ENCODE results near the gene SCFD1.

SCFD1 gene

GRCh38 chr14:30751646-30752416, 129.7 kb downstream of the SCFD1 start:
- POLR2A ChIA-PET, result no interaction called here
- CTCF ChIA-PET, result no interaction called here
- no peak for TF ChIP-seq ZNF384 (IDR thresholded peaks at IDR 0.05)
- TF ChIP-seq SP1 (IDR thresholded peaks at IDR 0.05), result no peak
- DNase-seq (ENCODE audit: extremely low spot score), result no peak

DNA sequence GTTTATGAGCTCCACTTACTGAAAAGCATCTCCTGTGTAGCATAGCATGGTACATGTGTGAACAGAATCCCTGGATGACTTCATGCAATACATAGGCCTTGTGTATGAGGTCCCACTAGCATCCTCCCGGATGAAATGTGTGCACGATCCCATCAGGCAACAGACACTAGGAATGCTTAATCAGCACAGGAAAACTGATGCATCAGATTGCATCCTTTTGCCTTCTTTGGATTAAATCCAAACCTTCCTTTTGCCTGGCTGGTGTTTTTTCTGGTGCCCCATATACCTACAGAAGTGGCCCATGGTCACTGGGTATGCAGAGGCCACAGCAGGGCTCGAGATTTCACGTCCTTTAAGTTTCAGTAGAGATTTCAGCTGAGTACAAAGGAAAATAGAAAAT, 131.3 kb downstream of the SCFD1 start:
- TF ChIP-seq PKNOX1 (IDR thresholded peaks at IDR 0.05), result no peak
- TF ChIP-seq NFRKB (IDR thresholded peaks at IDR 0.05), result no peak
- TF ChIP-seq FOXA1 (IDR thresholded peaks at IDR 0.05), result no peak
- ChIA-PET POLR2A (no interaction called here), CTCF (no interaction called here)
- no peak for DNase-seq (ENCODE audit: extremely low spot score)

DNA sequence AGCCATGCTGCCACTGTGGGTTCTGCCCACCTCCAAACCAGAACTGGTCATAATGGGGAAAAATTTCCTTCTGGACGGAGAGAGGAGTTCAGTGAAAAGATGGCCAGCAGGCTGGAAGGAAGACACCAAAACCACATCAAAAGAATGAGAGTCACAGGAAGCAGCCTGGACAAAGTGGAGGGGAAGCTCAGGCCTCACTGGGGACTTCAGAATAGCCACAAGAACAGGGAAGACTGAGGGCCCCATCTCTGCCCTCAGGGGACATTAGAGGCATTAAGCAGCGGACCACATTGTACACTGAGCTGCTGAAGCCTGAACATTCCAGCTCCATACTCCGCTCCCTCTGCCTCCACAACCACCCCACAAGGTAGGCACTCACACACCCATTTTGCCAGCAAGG, 132.7 kb downstream of the SCFD1 start:
- TF ChIP-seq HDGF (IDR thresholded peaks at IDR 0.05; ENCODE audit: borderline replicate concordance), result no peak
- no peak for TF ChIP-seq CTBP1 (IDR thresholded peaks at IDR 0.05; ENCODE audit: borderline replicate concordance)
- no peak for TF ChIP-seq FOXM1 (IDR thresholded peaks at IDR 0.05; ENCODE audit: borderline replicate concordance)
- no peak for TF ChIP-seq NFRKB (IDR thresholded peaks at IDR 0.05)
- TF ChIP-seq ELF4 (IDR thresholded peaks at IDR 0.05), result no peak
- no peak for TF ChIP-seq ARNT (IDR thresholded peaks at IDR 0.05)
- no peak for TF ChIP-seq PKNOX1 (IDR thresholded peaks at IDR 0.05)
- no peak for TF ChIP-seq ZNF384 (IDR thresholded peaks at IDR 0.05)
- TF ChIP-seq L3MBTL2 (conservative IDR thresholded peaks at IDR 0.05), result no peak
- no peak for TF ChIP-seq BHLHE40 (IDR thresholded peaks at IDR 0.05; ENCODE audit: borderline replicate concordance)
- TF ChIP-seq FOXK2 (IDR thresholded peaks at IDR 0.05), result no peak
- TF ChIP-seq FOXA1 (IDR thresholded peaks at IDR 0.05), result no peak
- TF ChIP-seq SUZ12 (IDR thresholded peaks at IDR 0.05), result no peak
- TF ChIP-seq SP1 (IDR thresholded peaks at IDR 0.05), result no peak
- TF ChIP-seq TARDBP (IDR thresholded peaks at IDR 0.05), result no peak
- no peak for TF ChIP-seq LEF1 (IDR thresholded peaks at IDR 0.05; ENCODE audit: borderline replicate concordance)
- no peak for DNase-seq (ENCODE audit: extremely low spot score)
- POLR2A ChIA-PET, result no interaction called here
- CTCF ChIA-PET, result no interaction called here

- ChIA-PET CTCF (no interaction called here), POLR2A (no interaction called here)
- TF ChIP-seq NFRKB (IDR thresholded peaks at IDR 0.05) (no peak), LEF1 (IDR thresholded peaks at IDR 0.05; ENCODE audit: borderline replicate concordance) (no peak), BHLHE40 (IDR thresholded peaks at IDR 0.05; ENCODE audit: borderline replicate concordance) (no peak), L3MBTL2 (conservative IDR thresholded peaks at IDR 0.05) (no peak), HDGF (IDR thresholded peaks at IDR 0.05; ENCODE audit: borderline replicate concordance) (no peak), SP1 (IDR thresholded peaks at IDR 0.05) (no peak)
- DNase-seq (ENCODE audit: extremely low spot score), result no peak
Measured at GRCh38 chr14:30756594-30756993, 134.5 kb downstream of the SCFD1 start.

DNA sequence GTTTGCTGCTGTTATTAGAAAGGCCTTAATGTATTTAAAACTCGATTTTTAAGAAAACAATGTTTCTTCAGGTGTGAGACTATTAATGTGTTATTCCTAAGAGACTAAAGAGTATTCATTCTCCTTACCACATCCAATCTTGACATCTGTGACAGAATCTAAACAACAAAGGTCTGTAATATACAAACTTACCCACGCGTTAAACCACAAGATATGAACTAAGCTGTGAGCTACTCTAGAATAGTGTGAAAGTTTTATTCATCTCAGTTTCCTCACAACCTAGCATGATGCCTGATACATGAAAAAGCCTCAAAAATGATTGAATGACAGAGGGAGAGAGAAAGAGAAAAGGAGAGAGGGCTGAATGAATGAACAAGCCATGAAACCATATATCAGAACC, 135.0 kb downstream of the SCFD1 start:
- no peak for DNase-seq (ENCODE audit: extremely low spot score)
- CTCF ChIA-PET, result no interaction called here
- POLR2A ChIA-PET, result no interaction called here
- TF ChIP-seq FOXA1 (IDR thresholded peaks at IDR 0.05), result no peak
- no peak for TF ChIP-seq BHLHE40 (IDR thresholded peaks at IDR 0.05; ENCODE audit: borderline replicate concordance)
- no peak for TF ChIP-seq ZNF384 (IDR thresholded peaks at IDR 0.05)
- no peak for TF ChIP-seq ARNT (IDR thresholded peaks at IDR 0.05)
- no peak for TF ChIP-seq FOXK2 (IDR thresholded peaks at IDR 0.05)
- TF ChIP-seq ELF4 (IDR thresholded peaks at IDR 0.05), result no peak
- no peak for TF ChIP-seq TARDBP (IDR thresholded peaks at IDR 0.05)
- TF ChIP-seq LEF1 (IDR thresholded peaks at IDR 0.05; ENCODE audit: borderline replicate concordance), result no peak
- TF ChIP-seq L3MBTL2 (conservative IDR thresholded peaks at IDR 0.05), result no peak

DNA sequence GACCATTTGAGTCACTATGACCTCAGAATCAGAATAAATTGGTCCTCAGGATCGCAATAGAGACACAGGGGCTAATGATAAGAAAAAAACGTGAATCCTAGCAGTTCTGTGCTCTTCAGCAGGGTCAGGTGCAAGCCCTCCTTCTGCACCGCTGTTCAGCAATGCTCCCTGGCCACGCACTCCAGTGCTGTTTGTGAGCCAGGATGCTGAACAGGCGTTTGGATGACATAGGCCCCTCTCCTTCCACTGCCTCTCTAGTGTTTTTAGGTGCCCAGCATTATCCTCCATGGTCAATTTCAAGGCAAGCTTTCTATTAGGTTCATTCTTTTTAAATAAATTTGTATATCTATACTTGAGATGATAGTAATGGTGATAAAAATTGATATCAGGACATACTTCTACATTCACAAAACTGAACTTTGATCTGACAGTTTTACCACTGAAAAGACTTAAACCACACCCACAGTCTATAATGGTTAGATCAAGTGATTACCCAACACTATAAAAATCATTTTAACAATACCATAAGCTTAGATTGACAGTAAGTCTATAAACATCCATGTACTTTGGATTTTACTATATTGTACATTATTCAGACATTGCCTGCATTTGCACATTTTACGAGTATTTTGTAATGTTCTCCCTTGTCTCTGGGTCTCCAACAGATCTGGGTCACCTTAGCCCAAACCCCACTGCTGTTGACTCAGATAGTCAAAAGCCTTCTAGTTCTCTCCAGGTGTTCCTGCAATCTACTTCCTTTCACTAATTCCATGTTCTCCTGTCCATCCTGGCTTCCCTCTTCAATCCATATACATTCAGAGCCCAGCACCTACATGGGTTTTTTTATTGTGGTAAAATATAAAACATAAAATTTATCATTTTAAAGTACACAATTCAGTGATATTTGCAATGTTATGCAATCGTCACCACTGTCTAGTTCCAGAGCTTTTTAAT, 137.3 kb downstream of the SCFD1 start:
- ChIA-PET POLR2A (no interaction called here), CTCF (no interaction called here)
- no peak for DNase-seq (ENCODE audit: extremely low spot score)
- TF ChIP-seq NFRKB (IDR thresholded peaks at IDR 0.05) (no peak), HDGF (IDR thresholded peaks at IDR 0.05; ENCODE audit: borderline replicate concordance) (no peak), SUZ12 (IDR thresholded peaks at IDR 0.05) (no peak), SP1 (IDR thresholded peaks at IDR 0.05) (no peak), L3MBTL2 (conservative IDR thresholded peaks at IDR 0.05) (no peak), FOXA1 (IDR thresholded peaks at IDR 0.05) (no peak), CTBP1 (IDR thresholded peaks at IDR 0.05; ENCODE audit: borderline replicate concordance) (no peak), PKNOX1 (IDR thresholded peaks at IDR 0.05) (no peak), ELF4 (IDR thresholded peaks at IDR 0.05) (no peak), BHLHE40 (IDR thresholded peaks at IDR 0.05; ENCODE audit: borderline replicate concordance) (no peak), FOXM1 (IDR thresholded peaks at IDR 0.05; ENCODE audit: borderline replicate concordance) (no peak), LEF1 (IDR thresholded peaks at IDR 0.05; ENCODE audit: borderline replicate concordance) (no peak), TARDBP (IDR thresholded peaks at IDR 0.05) (no peak)
